T-cell (primary cell): ENCODE results near the gene CLDN9. TPM values are rescaled to one million over a fixed set of nuclear protein-coding genes. Genes with fewer than 3 reads are reported as not detected.

Experiments used
- ATAC-seq, 4 experiments: fragments of 200-7000 bp in 3 of 4; fragments of 150-1000 bp in 1 of 4; cut with Tn5 transposase; replicated peaks in 1 of 4; 1 replicate in 3 of 4; 2 replicates in 1 of 4; pipeline ENCODE4 v1.10.0; 2021; ENCODE audit warnings: moderate library complexity in 3 of 4, mild to moderate bottlenecking in 2 of 4, moderate number of reproducible peaks in 1 of 4
- CTCF ChIA-PET, 2 donors: fragments of 300-600 bp; sonication (Branson Sonifier 250); formaldehyde crosslinking; loops; one replicate each; lab custom pipeline; 2022; ENCODE audit warnings: antibody characterized with exemption in 2 of 2; lab: Charles Lee
- POLR2A ChIA-PET, 2 donors: fragments of 300-600 bp; sonication (Branson Sonifier 250); formaldehyde crosslinking; loops; one replicate each; lab custom pipeline; 2022; ENCODE audit warnings: antibody characterized with exemption in 2 of 2; lab: Charles Lee
- DNase-seq, 35 experiments: peaks; one replicate each; pipeline versions ENCODE4 v3.0.0 to v3.0.0-alpha.2; 2013 to 2023
- H3K27ac ChIP-seq: one replicate; pipeline ENCODE4 v1.5.1; 2013; ENCODE audit warnings: low read length
- H3K27me3 ChIP-seq, 2 experiments: replicated peaks in 1 of 2; 1 replicate in 1 of 2; 2 replicates in 1 of 2; pipeline versions ENCODE4 v1.6.1 to v1.7.0; 2013; ENCODE audit warnings: low read length in 1 of 2, mixed read lengths in 1 of 2; ENCODE audit not compliant: control insufficient read depth in 2 of 2, insufficient read depth in 2 of 2; ENCODE audit errors: extremely low read depth in 1 of 2
- H3K36me3 ChIP-seq, 2 donors: 1 replicate in 1 of 2; 2 replicates in 1 of 2; pipeline versions ENCODE4 v1.6.1 to v1.7.0; 2013; ENCODE audit warnings: low read length in 1 of 2; ENCODE audit not compliant: control insufficient read depth in 2 of 2, insufficient read depth in 1 of 2; ENCODE audit errors: extremely low read depth in 1 of 2
- H3K4me1 ChIP-seq, 2 experiments: 1 replicate in 1 of 2; 2 replicates in 1 of 2; pipeline versions ENCODE4 v1.6.1 to v1.7.0; 2013; ENCODE audit warnings: low read length in 2 of 2, mixed read lengths in 1 of 2; ENCODE audit not compliant: insufficient read depth in 2 of 2, control insufficient read depth in 1 of 2; ENCODE audit errors: extremely low read depth in 1 of 2
- H3K4me3 ChIP-seq, 2 donors: 1 replicate in 1 of 2; 2 replicates in 1 of 2; pipeline versions ENCODE4 v1.5.1 to v1.7.0; 2013; ENCODE audit warnings: mild to moderate bottlenecking in 2 of 2, low read length in 1 of 2, moderate library complexity in 1 of 2; ENCODE audit not compliant: control insufficient read depth in 1 of 2; ENCODE audit errors: extremely low read depth in 1 of 2
- H3K9me3 ChIP-seq: 2 replicates; pipeline ENCODE4 v1.7.0; 2013
- H3K27ac Mint-ChIP-seq, 2 donors: one replicate each; pipeline ENCODE4 v1.8.0; 2020 to 2021; ENCODE audit warnings: mild to moderate bottlenecking in 2 of 2, mixed read lengths in 2 of 2
- H3K27me3 Mint-ChIP-seq, 2 donors: one replicate each; pipeline ENCODE4 v1.8.0; 2021 to 2022; ENCODE audit warnings: mixed read lengths in 2 of 2
- H3K36me3 Mint-ChIP-seq: one replicate; pipeline ENCODE4 v1.8.0; 2021; ENCODE audit warnings: mixed read lengths
- H3K4me1 Mint-ChIP-seq, 3 donors: one replicate each; pipeline ENCODE4 v1.8.0; 2020 to 2022; ENCODE audit warnings: mixed read lengths in 3 of 3, mild to moderate bottlenecking in 1 of 3
- H3K4me3 Mint-ChIP-seq, 3 donors: one replicate each; pipeline ENCODE4 v1.8.0; 2020 to 2022; ENCODE audit warnings: mild to moderate bottlenecking in 3 of 3, mixed read lengths in 3 of 3, moderate library complexity in 3 of 3
- H3K9me3 Mint-ChIP-seq, 3 donors: one replicate each; pipeline ENCODE4 v1.8.0; 2020 to 2022; ENCODE audit warnings: mixed read lengths in 3 of 3
- WGBS: methylation state at CpG from one replicate; pipeline ENCODE4 v1.1.5; 2013; ENCODE audit warnings: missing lambda C conversion rate; ENCODE audit not compliant: insufficient coverage; 5-methylcytosine and 5-hydroxymethylcytosine counted together
- total RNA-seq, 35 experiments: library from RNA in 6 of 35; stranded (reverse) in 6 of 35; fragments of 120-200 nt in 1 of 35; gene quantifications; one replicate each; pipeline versions ENCODE4 v1.2.1 to v1.2.4 and lab custom pipeline; 2013 to 2026

The CLDN9 gene
- total RNA-seq, 5 donors from 2014 or later (not counting 1 experiment from before 2014, with no cell fraction given): 0.16 TPM; not detected in 4

- DNase-seq (peak in 32 of 35 experiments; percentile 30 to 85 (median 54)), ATAC-seq (peak in 3 of 4 experiments; percentile 36 to 39 (median 36))
- Mint-ChIP-seq H3K27me3 (peaks cover 0 to 2% of the 10 kb centered on the region in 2 donors), H3K36me3 (peaks cover 12% of the 10 kb centered on the region), H3K4me3 (peak overlapping the region; percentile 80 to 91 (median 90)), H3K27ac (peak overlapping the region; percentile 89 to 99), H3K9me3 (no peaks in the 10 kb centered on the region), H3K4me1 (peaks cover 38 to 57% (median 44%) of the 10 kb centered on the region in 3 donors)
- CTCF ChIA-PET: interaction anchor here (0.6 to 1.2 kb wide), 6 partner anchors 9 to 155 kb away, joined by 3 to 11 read pairs (median 4); no protein-coding TSS in a partner anchor
- Histone ChIP-seq H3K4me1 (peaks cover 21 to 80% of the 10 kb centered on the region in 2 experiments), H3K9me3 (no peaks in the 10 kb centered on the region), H3K4me3 (no peak overlapping the region), H3K27me3 (peaks cover 0 to 16% of the 10 kb centered on the region in 2 experiments), H3K36me3 (peaks cover 12 to 22% of the 10 kb centered on the region in 2 donors), H3K27ac (peak overlapping the region; percentile 85)
- 13% methylated on average over 6 of the region's 8 CpGs for whole genome bisulfite sequencing
- POLR2A ChIA-PET: interaction anchor here in 1 of 2 donors (0.7 kb wide), 1 partner anchor 18 kb away, joined by 3 read pairs; no protein-coding TSS in a partner anchor
Measured at GRCh38 chr16:3022208-3022683, 9.5 kb downstream of the CLDN9 start.

- H3K27me3 ChIP-seq: peaks cover 0 to 10% of the 10 kb centered on the region in 2 experiments
- ATAC-seq (no peak), DNase-seq (peak in 2 of 35 experiments; percentile 31 to 35)
- ChIA-PET POLR2A (interaction anchor here in 1 of 2 donors (0.5 kb wide), 1 partner anchor 1040 kb away, joined by 3 read pairs; no protein-coding TSS in a partner anchor), CTCF (interaction anchor here (0.6 to 1.2 kb wide), 6 partner anchors 9 to 156 kb away, joined by 3 to 11 read pairs (median 4); no protein-coding TSS in a partner anchor)
- 65% methylated on average over 6 of the region's 8 CpGs for WGBS
- Mint-ChIP-seq H3K36me3 (peaks cover 12% of the 10 kb centered on the region), H3K4me1 (peaks cover 39 to 57% (median 45%) of the 10 kb centered on the region in 3 donors), H3K27ac (peak overlapping the region; percentile 89 to 99), H3K27me3 (peaks cover 0 to 2% of the 10 kb centered on the region in 2 donors), H3K9me3 (no peaks in the 10 kb centered on the region), H3K4me3 (peak overlapping the region; percentile 80 to 91 (median 90))
- peak overlapping the region; percentile 85 for H3K27ac ChIP-seq
- H3K4me1 ChIP-seq: peaks cover 21 to 78% of the 10 kb centered on the region in 2 experiments
- peaks cover 15 to 26% of the 10 kb centered on the region in 2 donors for H3K36me3 ChIP-seq
- no peaks in the 10 kb centered on the region for H3K9me3 ChIP-seq
- peak overlapping the region; percentile 72 to 76 for H3K4me3 ChIP-seq
Measured at GRCh38 chr16:3022684-3023414, 10.1 kb downstream of the CLDN9 start.

- Histone ChIP-seq H3K27ac (peak overlapping the region; percentile 85), H3K9me3 (no peaks in the 10 kb centered on the region), H3K27me3 (peaks cover 0 to 5% of the 10 kb centered on the region in 2 experiments), H3K4me1 (peaks cover 21 to 76% of the 10 kb centered on the region in 2 experiments), H3K36me3 (peaks cover 15 to 26% of the 10 kb centered on the region in 2 donors), H3K4me3 (peak overlapping the region; percentile 72 to 76)
- Mint-ChIP-seq H3K4me3 (peak overlapping the region; percentile 80 to 91 (median 90)), H3K27me3 (peaks cover 0 to 2% of the 10 kb centered on the region in 2 donors), H3K9me3 (no peaks in the 10 kb centered on the region), H3K36me3 (peaks cover 12% of the 10 kb centered on the region), H3K4me1 (peaks cover 44 to 56% (median 47%) of the 10 kb centered on the region in 3 donors), H3K27ac (peak overlapping the region; percentile 89 to 99)
- 54% methylated on average over 5 of the region's 6 CpGs for WGBS
- peak in 4 of 35 experiments; percentile 20 to 44 (median 34) for DNase-seq
- ChIA-PET POLR2A (interaction anchor here in 1 of 2 donors (0.5 kb wide), 1 partner anchor 1040 kb away, joined by 3 read pairs; no protein-coding TSS in a partner anchor), CTCF (interaction anchor here in 1 of 2 donors (1.0 to 1.2 kb wide), 2 partner anchors 8 to 73 kb away, joined by 3 to 4 read pairs; no protein-coding TSS in a partner anchor)
- ATAC-seq: peak in 1 of 4 experiments; percentile 0
Measured at GRCh38 chr16:3023415-3023668, 10.6 kb downstream of the CLDN9 start.

- Histone ChIP-seq H3K36me3 (peaks cover 15 to 26% of the 10 kb centered on the region in 2 donors), H3K4me3 (peak within 1 kb of the TSS; percentile 72 to 76), H3K4me1 (peaks cover 21 to 76% of the 10 kb centered on the region in 2 experiments), H3K9me3 (no peaks in the 10 kb centered on the region), H3K27ac (peak within 1 kb of the TSS; percentile 85), H3K27me3 (peaks cover 0 to 5% of the 10 kb centered on the region in 2 experiments)
- Mint-ChIP-seq H3K27me3 (peaks cover 2 to 3% of the 10 kb centered on the region in 2 donors), H3K4me3 (peak within 1 kb of the TSS; percentile 80 to 91 (median 90)), H3K36me3 (peaks cover 12% of the 10 kb centered on the region), H3K9me3 (no peaks in the 10 kb centered on the region), H3K27ac (peak within 1 kb of the TSS; percentile 96 to 99), H3K4me1 (peaks cover 46 to 55% (median 48%) of the 10 kb centered on the region in 3 donors)
- CTCF ChIA-PET: interaction anchor here in 1 of 2 donors (0.5 to 1.0 kb wide), 4 partner anchors 20 to 148 kb away, joined by 3 to 7 read pairs (median 4); no protein-coding TSS in a partner anchor
- POLR2A ChIA-PET: interaction anchor here in 1 of 2 donors (0.5 to 0.6 kb wide), 2 partner anchors 220 to 1039 kb away, joined by 3 read pairs; no protein-coding TSS in a partner anchor
- ATAC-seq: peak; percentile 78 to 83 (median 82)
- 2% methylated on average over 56 of the region's 69 CpGs for WGBS
- peak; percentile 90 to 98 (median 96) for DNase-seq
Measured at GRCh38 chr16:3023669-3024478, 11.2 kb downstream of the CLDN9 start, which contains the start of the genes HCFC1R1 and THOC6. Gene HCFC1R1 (minus strand): TSS chr16:3023942. CDS start chr16:3023941, 1 bp downstream. Gene THOC6 (plus strand): TSS chr16:3024035. CDS start chr16:3024327, 292 bp downstream.

- H3K27ac ChIP-seq: no peak overlapping the region
- ChIA-PET POLR2A (interaction anchor here in 1 of 2 donors (0.6 kb wide), 1 partner anchor 1903 kb away, joined by 8 read pairs; no protein-coding TSS in a partner anchor), CTCF (interaction anchor here (0.6 to 0.7 kb wide), 3 partner anchors 36 to 159 kb away, joined by 6 to 7 read pairs (median 7); no protein-coding TSS in a partner anchor)
- H3K36me3 ChIP-seq: peaks cover 15 to 26% of the 10 kb centered on the region in 2 donors
- no peak overlapping the region for H3K4me3 ChIP-seq
- peaks cover 3 to 19% of the 10 kb centered on the region in 2 experiments for H3K27me3 ChIP-seq
- no peaks in the 10 kb centered on the region for H3K9me3 ChIP-seq
- peaks cover 12% of the 10 kb centered on the region for H3K36me3 Mint-ChIP-seq
- DNase-seq (no peak), ATAC-seq (no peak)
- no peaks in the 10 kb centered on the region for H3K9me3 Mint-ChIP-seq
- WGBS: 98% methylated on average over 14 of the region's 18 CpGs
- H3K27me3 Mint-ChIP-seq: peaks cover 11 to 12% of the 10 kb centered on the region in 2 donors
- H3K27ac Mint-ChIP-seq: no peak overlapping the region
- no peak overlapping the region for H3K4me3 Mint-ChIP-seq
- peaks cover 53 to 59% (median 56%) of the 10 kb centered on the region in 3 donors for H3K4me1 Mint-ChIP-seq
- peaks cover 22 to 78% of the 10 kb centered on the region in 2 experiments for H3K4me1 ChIP-seq
Measured at GRCh38 chr16:3025032-3026002, 12.6 kb downstream of the CLDN9 start.
